HG02840 (cell line): ENCODE data around the gene SCRN2.

Experiments used
- ATAC-seq: cut with Tn5 transposase; IDR thresholded peaks from one replicate; pipeline ENCODE4 v1.9.1; 2021; ENCODE audit warnings: mild to moderate bottlenecking, moderate library complexity, moderate number of reproducible peaks; ENCODE audit not compliant: unreplicated experiment, low FRiP score

The SCRN2 gene

GRCh38 chr17:47840742-47841487 is at the start of gene SCRN2:
SCRN2 (minus strand) TSS chr17:47841273; CDS start chr17:47840843, 430 bp downstream.
- peak; percentile 64 for ATAC-seq

GRCh38 chr17:47889734-47890529 is 48.9 kb upstream of the SCRN2 start:
- no peak for ATAC-seq

DNA sequence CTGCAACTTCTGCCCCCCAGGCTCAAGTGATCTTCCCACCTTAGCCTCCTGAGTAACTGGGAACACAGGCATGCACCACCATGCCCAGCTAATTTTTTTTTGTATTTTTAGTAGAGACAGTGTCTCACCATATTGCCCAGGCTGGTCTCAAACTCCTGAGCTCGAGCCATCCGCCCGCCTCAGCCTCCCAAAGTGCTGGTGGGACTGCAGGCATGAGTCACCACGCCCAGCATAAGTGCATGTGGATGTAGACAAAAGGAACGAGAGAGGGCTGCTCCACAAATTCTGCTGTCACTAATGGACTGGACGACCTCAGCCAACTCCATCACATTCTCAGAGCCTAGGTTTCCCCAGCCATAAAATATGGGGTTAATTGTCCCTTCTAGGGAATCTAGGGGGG is 47.2 kb upstream of the SCRN2 start:
- no peak for ATAC-seq

DNA sequence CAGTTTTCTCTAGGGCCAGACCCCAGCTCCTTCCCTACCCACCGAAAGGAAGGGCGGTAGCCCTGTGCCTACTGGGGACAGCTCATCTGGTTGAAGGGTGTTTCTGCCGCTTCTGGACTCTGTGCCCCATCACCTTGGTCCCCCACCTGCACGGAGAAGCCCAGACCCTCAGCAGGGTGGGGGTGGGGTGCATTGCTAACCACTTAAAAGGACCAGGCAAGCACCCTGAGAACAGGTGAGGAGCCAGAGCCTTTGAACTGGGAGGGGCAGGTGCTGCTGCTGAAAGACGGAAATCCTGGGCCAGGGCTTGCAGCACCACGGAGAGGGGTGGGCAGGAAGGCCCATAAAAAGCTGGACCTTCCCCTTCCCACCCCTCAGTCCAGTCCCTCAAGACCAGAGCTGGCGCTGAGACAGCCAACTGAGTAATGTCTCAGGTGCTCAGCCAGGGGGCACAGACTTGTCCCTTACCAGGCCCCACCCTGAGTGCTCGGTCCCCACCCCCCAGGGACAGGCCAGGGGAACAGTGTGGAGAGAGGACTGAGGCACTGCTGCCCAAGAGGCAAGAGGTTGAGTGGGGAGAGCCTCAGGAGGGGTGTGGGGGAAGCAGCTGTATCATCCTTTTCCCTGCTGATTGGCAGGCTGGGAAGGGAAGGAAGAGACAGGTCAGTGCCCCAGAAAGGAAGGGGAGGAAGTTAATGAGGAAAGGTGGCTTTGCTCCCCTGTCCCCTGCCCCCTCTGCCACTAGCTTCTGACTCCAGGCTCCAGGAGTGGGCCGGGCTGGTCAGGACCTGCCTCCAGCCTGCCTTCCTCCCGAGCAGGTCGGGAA is 44.0 kb upstream of the SCRN2 start:
- no peak for ATAC-seq

DNA sequence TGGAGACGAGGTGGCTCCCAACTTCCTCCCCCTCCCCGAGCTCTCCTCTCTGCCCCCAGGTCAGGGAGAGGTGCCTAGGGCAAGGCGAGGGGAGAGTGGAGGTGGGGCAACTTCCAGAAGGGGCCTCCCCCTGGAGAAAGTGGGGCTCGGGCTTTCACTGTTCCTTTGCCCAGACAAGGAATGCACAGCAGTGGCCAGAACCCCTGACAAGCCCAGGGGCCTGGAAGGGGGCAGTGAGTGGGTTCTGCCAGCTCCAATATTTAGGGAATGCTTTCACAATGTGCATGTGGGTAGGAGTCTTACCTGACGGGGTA is 43.3 kb upstream of the SCRN2 start:
- no peak for ATAC-seq

- ATAC-seq = no peak
Observed at GRCh38 chr17:47883589-47884426, 42.7 kb upstream of the SCRN2 start.

- no peak for ATAC-seq
Observed at GRCh38 chr17:47882695-47883588, 41.9 kb upstream of the SCRN2 start.

DNA sequence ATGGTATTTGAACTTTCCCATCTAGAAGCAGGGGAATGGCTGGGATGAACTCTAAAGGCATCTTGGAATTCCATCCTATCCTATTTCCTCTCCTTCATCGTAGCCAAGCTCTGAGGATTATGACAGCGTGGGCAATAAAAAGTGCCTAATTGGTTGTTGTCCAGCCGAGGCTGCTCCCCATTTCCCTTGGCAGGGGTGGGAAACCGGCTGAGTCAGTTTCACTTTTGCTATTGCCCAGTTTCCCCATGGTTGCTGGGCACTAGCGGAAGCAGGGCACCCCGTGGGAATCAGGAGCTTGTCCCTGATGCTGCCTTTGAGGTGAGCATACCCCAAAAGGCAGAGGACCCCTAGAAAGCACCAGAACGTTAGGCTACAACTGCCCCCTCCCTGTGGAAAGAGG is 41.2 kb upstream of the SCRN2 start:
- no peak for ATAC-seq

GRCh38 chr17:47879776-47880454 is 38.8 kb upstream of the SCRN2 start:
- ATAC-seq = no peak

DNA sequence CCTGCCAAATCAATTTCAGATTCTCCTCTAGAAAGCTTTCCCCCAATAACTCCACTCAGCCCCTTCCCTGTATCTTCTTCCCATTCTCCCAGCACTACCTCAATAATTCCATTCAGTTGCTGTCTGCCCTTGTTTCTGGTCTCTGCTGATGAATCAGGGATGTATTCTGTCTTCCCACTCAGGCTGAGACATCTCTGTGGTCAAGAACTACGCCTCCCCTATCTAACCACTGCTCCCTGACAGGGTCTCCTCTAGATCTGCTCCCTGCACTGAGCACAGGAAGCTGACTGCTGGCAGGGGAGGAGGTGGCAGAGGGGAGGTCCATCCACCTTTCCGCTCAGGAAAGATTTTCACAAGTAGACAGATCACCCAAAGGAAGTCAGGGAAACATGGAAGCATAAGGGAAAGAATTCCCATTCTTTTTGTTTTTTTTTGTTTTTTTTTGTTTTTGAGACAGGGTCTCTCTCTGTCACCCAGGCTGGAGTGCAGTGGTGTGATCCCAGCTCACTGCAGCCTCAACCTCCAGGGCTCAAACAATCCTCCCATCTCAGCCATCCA is 38.0 kb upstream of the SCRN2 start:
- ATAC-seq = no peak

DNA sequence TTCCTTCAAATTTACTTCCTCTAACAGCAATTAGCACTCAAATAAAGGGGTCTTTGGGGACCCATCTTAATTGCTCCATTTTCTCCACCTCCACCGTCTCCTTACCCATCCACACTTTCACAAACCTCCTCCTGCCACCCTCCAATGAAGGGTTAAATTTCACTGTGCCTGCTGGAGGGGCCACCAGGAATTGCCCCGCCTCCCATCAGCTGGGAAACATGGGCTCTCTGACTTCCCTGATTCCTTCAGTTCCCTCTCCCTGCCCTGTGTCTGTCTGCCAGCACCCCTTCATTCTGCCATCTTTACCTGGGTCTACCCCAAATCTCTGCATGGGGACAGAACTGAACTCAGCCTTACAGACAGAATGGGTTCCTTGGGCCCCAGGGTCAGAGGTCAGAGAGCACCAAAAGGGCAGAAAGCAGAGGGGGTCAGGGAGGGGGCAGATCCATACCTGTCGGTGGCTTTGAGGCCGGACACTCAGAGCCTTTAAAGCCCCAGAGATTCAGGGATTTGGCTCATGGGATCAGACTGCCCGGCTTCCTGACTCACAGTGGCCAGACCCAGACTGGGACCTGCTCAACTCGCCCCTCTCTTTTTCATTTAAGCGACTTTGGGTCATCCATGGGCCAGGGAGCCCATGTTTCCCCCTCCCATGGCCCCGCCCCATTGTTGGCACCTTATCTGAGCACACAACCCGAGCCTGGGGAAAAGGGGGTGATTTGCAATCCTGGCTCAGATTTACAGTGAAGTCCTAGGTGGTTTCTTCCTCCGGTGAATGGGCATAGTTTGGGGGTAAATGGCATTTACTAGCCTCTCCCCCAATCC is 37.3 kb upstream of the SCRN2 start:
- ATAC-seq = no peak

GRCh38 chr17:47877368-47878034 is 36.4 kb upstream of the SCRN2 start:
- ATAC-seq = no peak

GRCh38 chr17:47875011-47875985 is 34.2 kb upstream of the SCRN2 start:
- ATAC-seq = no peak

DNA sequence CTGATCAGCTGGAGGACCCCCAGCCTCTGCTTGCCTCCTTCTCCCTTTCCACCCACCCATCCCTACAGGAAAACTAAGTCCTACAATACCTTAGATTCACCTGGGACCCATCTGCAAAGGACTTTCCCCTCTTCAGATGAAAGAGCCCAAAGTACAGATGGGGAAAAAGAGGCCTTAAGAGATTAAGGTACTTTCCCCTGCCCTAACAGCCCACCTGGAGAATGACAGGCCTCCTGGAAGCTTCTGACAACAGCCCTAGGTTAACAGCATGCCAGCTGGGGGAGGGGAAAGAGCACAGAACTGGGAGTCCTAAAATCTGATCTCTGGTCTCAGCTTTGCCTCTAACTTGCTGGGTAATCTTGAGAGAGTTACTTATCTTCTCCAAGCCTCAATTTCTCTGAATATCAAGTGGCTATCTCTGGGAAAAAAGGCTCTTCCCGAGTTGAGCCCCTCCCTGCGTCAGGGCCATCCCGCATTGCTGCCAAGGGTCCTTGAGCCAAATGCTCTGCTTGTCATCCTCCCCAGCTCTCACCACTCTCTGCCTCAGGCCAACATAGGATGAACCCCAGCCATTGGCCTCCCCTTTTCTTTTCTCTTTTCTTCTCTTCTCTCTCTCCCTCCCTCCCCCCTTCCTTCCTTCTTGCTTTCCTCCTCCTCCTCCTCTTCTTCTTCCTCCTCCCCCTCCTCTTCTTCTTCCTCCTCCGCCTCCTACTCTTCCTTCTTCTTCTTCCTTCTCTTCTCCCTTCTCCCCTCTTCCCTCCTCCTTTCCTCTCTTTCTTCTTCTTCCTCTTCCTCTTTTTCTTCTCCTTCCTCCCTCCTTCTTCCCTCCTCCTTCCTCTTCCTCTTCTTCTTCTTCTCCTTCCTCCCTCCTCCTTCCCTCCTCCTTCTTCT is 32.4 kb upstream of the SCRN2 start:
- ATAC-seq = no peak

DNA sequence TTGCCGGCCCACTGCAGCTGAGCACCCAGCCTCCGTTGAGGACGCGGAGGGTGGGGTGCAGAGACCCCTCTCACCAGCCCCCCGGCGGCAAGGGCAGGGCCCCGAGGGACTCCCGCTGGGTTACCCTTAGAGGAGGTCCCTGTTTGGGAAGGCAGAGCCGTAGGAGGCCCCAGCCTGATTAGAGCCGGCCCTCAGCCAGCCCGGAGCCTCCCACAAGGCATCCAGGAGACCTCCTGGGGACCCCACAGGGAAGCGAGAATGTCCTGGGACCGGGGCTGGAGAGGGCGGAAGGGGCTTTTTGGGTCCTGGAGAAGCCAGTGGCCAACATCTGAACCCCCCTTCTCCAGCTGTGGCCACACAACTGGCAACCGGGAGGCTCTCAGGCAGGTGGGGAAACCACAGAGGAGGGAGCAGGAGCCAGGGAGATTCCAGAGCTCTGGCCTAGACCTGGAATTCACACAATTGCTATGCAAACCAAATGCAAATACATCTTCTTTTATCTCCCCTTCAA is 31.6 kb upstream of the SCRN2 start:
- no peak for ATAC-seq
